Activated CD8-positive, alpha-beta memory T cell treated with anti-CD3 and anti-CD28 coated beads, Interleukin-2, amount 50 U/mL, for 4 hours (primary cell): ENCODE measurements around the gene FASLG.
"Not testable (repeated sequence)": the region's sequence is repeated elsewhere in the genome, so short reads cannot be mapped to it uniquely, and the experiment has no call there.

Source experiments
- DNase-seq: peaks from one replicate; pipeline ENCODE4 v3.0.0-alpha.2; 2020

Gene FASLG

GRCh38 chr1:172688428-172689085, 29.7 kb downstream of the FASLG start:
- DNase-seq, result not testable (repeated sequence)

- not testable (repeated sequence) for DNase-seq
Observed at GRCh38 chr1:172690925-172691324, 32.0 kb downstream of the FASLG start.

- no peak for DNase-seq
Observed at GRCh38 chr1:172697534-172698002, 38.7 kb downstream of the FASLG start.

- no peak for DNase-seq
Observed at GRCh38 chr1:172698224-172698623, 39.3 kb downstream of the FASLG start.

- DNase-seq, result peak; percentile 70
Observed at GRCh38 chr1:172699111-172699510, 40.2 kb downstream of the FASLG start.

- DNase-seq, result no peak
Observed at GRCh38 chr1:172699695-172700227, 40.9 kb downstream of the FASLG start.

GRCh38 chr1:172700556-172700955, 41.7 kb downstream of the FASLG start:
- no peak for DNase-seq

- DNase-seq, result no peak
Observed at GRCh38 chr1:172704001-172704400, 45.1 kb downstream of the FASLG start.

GRCh38 chr1:172704420-172705210, 45.7 kb downstream of the FASLG start:
- no peak for DNase-seq

- DNase-seq, result peak; percentile 41
Observed at GRCh38 chr1:172708452-172708851, 49.5 kb downstream of the FASLG start.

- no peak for DNase-seq
Observed at GRCh38 chr1:172711558-172711957, 52.7 kb downstream of the FASLG start.

GRCh38 chr1:172713466-172713865, 54.6 kb downstream of the FASLG start:
- DNase-seq, result no peak
